ENCODE results near the gene ZDHHC23. TPM values are rescaled to one million over a fixed set of nuclear protein-coding genes. Genes with fewer than 3 reads are reported as not detected.

Gene ZDHHC23
- total RNA-seq, 2 experiments from 2014 or later: 5.4 TPM

DNA sequence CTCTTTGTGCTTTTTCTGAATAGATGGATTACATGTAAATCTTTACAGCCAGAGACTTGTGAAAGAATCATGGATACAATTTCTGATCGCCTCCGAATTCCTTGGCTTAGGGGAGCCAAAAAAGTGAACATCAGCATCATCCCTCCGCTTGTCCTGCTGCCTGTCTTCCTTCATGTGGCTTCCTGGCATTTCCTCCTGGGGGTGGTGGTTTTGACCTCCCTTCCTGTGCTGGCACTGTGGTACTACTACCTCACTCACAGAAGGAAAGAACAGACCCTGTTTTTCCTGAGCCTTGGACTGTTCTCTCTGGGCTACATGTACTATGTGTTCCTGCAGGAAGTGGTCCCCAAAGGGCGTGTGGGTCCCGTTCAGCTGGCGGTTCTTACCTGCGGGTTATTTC lies 5.9 kb downstream of the ZDHHC23 start:
- no peak for DNase-seq
- H3K36me3 Mint-ChIP-seq (ENCODE audit: low read depth): peaks cover 12% of the 10 kb centered on the region
- CTCF ChIA-PET: no interaction called here
- intact Hi-C loops (cut with micrococcal nuclease): no loop called here
- H3K27ac Mint-ChIP-seq: no peak overlapping the region
- H3K27me3 Mint-ChIP-seq (ENCODE audit: low read depth): peaks cover 5% of the 10 kb centered on the region
- H3K4me1 Mint-ChIP-seq (ENCODE audit: low read depth): peaks cover 16% of the 10 kb centered on the region
- H3K9me3 Mint-ChIP-seq: no peaks in the 10 kb centered on the region
- H3K4me3 Mint-ChIP-seq: no peak overlapping the region

GRCh38 chr3:113954091-113954685 lies 6.4 kb downstream of the ZDHHC23 start:
- no peak overlapping the region for H3K27ac Mint-ChIP-seq
- DNase-seq: no peak
- CTCF ChIA-PET: no interaction called here
- intact Hi-C loops (cut with micrococcal nuclease): no loop called here
- peaks cover 12% of the 10 kb centered on the region for H3K36me3 Mint-ChIP-seq (ENCODE audit: low read depth)
- no peak overlapping the region for H3K4me3 Mint-ChIP-seq
- H3K4me1 Mint-ChIP-seq (ENCODE audit: low read depth): peaks cover 12% of the 10 kb centered on the region
- H3K9me3 Mint-ChIP-seq: no peaks in the 10 kb centered on the region
- peaks cover 5% of the 10 kb centered on the region for H3K27me3 Mint-ChIP-seq (ENCODE audit: low read depth)

DNA sequence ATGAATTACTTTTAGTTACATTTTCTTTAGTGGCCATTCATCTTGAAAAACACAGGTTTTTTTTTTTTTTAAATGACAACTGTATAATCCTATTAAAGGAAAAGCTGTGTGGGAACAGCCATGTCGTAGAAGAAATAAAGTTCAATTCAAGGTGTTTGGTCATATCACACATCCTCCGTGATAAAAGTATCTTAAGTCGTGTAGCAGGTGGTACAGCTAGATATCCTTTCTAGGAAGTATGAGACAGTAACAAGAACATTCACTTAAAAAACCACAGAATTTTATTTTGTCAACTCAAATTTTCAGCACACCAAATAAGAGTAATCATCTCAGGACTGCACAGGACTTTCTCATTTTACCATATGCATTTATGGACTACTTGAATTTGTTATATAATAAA lies 16.1 kb downstream of the ZDHHC23 start:
- CTCF ChIA-PET: no interaction called here
- Mint-ChIP-seq H3K36me3 (ENCODE audit: low read depth) (peaks cover 3% of the 10 kb centered on the region), H3K9me3 (no peaks in the 10 kb centered on the region), H3K27ac (no peak overlapping the region), H3K4me1 (ENCODE audit: low read depth) (peaks cover 7% of the 10 kb centered on the region), H3K4me3 (no peak overlapping the region), H3K27me3 (ENCODE audit: low read depth) (no peaks in the 10 kb centered on the region)
- DNase-seq: no peak
- intact Hi-C loops (cut with micrococcal nuclease): no loop called here

- Mint-ChIP-seq H3K9me3 (peaks cover under 1% of the 10 kb centered on the region), H3K27me3 (ENCODE audit: low read depth) (no peaks in the 10 kb centered on the region), H3K36me3 (ENCODE audit: low read depth) (no peaks in the 10 kb centered on the region), H3K4me3 (no peak overlapping the region), H3K4me1 (ENCODE audit: low read depth) (peaks cover 7% of the 10 kb centered on the region), H3K27ac (no peak overlapping the region)
- CTCF ChIA-PET: no interaction called here
- intact Hi-C loops (cut with micrococcal nuclease): no loop called here
- DNase-seq: no peak
Observed at GRCh38 chr3:113966172-113966571, 18.4 kb downstream of the ZDHHC23 start.

DNA sequence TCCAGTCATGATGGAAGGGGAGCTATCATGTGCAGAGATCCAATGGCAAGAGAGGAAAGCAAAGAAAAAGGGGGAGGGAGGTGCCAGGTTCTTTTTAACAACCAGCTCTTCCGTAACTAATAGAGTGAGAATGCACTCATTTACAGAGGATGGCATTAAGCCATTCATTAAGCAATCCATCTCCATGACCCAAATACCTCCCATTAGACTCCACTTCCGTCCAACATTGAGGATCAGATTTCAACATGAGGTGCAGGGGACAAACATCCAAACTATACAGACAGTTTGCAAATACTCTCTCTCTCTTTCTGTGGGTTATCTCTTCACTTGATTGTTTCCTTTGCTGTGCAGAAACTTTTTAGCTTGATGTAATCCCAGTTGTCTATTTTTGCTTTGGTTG lies 21.2 kb downstream of the ZDHHC23 start:
- CTCF ChIA-PET: no interaction called here
- Mint-ChIP-seq H3K4me1 (ENCODE audit: low read depth) (peaks cover 5% of the 10 kb centered on the region), H3K9me3 (peaks cover 20% of the 10 kb centered on the region), H3K27ac (no peak overlapping the region), H3K27me3 (ENCODE audit: low read depth) (no peaks in the 10 kb centered on the region), H3K4me3 (no peak overlapping the region), H3K36me3 (ENCODE audit: low read depth) (peaks cover 9% of the 10 kb centered on the region)
- intact Hi-C loops (cut with micrococcal nuclease): no loop called here
- DNase-seq: no peak

GRCh38 chr3:113977822-113978221 lies 30.0 kb downstream of the ZDHHC23 start:
- Mint-ChIP-seq H3K27me3 (ENCODE audit: low read depth) (no peaks in the 10 kb centered on the region), H3K27ac (no peak overlapping the region), H3K9me3 (peaks cover 15% of the 10 kb centered on the region), H3K36me3 (ENCODE audit: low read depth) (peaks cover 38% of the 10 kb centered on the region), H3K4me3 (no peak overlapping the region), H3K4me1 (ENCODE audit: low read depth) (no peaks in the 10 kb centered on the region)
- intact Hi-C loops (cut with micrococcal nuclease): no loop called here
- CTCF ChIA-PET: no interaction called here
- no peak for DNase-seq

DNA sequence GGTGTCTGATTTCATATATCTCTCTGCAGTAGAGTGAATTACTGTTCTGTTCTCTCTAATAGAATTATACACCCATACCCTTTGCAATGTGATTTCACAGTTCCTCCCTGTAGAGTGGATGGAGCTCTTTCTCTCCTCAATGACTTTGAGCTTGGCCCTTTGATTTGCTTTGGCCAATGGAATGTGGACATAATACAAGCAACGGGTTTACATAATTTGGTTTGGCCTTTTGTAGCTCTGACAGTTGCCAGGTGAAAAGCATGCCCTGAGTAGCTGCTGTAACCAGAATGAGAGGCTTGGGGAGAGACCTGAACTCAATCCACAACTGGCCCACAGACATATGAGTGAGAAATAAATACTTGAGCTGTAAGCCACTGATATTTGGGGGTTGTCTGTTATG lies 32.1 kb downstream of the ZDHHC23 start:
- no peaks in the 10 kb centered on the region for H3K27me3 Mint-ChIP-seq (ENCODE audit: low read depth)
- CTCF ChIA-PET: no interaction called here

DNA sequence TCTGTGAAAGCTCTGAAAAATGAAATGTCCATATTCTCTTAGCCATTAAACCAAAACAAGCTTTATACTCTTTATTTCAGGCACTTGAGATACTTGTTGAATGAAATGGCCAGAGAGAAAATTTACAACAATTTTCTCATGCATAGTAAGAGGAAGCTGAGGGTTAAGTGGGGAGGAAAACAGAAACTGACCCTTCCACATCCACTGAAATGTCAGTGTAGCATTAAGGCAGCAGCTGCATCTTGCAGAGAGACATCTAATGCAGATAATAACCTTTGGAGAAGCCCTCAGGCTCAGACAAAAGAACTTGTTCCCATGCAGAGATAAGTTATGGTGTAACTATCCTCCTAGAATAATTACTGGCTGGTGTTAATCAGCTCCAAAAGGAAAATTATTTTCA lies 34.0 kb downstream of the ZDHHC23 start:
- no peaks in the 10 kb centered on the region for H3K9me3 Mint-ChIP-seq
- H3K4me1 Mint-ChIP-seq (ENCODE audit: low read depth): no peaks in the 10 kb centered on the region
- H3K27ac Mint-ChIP-seq: no peak overlapping the region
- CTCF ChIA-PET: no interaction called here
- peaks cover 22% of the 10 kb centered on the region for H3K36me3 Mint-ChIP-seq (ENCODE audit: low read depth)
- H3K4me3 Mint-ChIP-seq: no peak overlapping the region
- intact Hi-C loops (cut with micrococcal nuclease): no loop called here
- H3K27me3 Mint-ChIP-seq (ENCODE audit: low read depth): no peaks in the 10 kb centered on the region
- no peak for DNase-seq

More for the DNA sequence above, 32.1 kb downstream of the ZDHHC23 start:
- Mint-ChIP-seq H3K4me3 (no peak overlapping the region), H3K27ac (no peak overlapping the region), H3K9me3 (no peaks in the 10 kb centered on the region), H3K4me1 (ENCODE audit: low read depth) (no peaks in the 10 kb centered on the region), H3K36me3 (ENCODE audit: low read depth) (peaks cover 21% of the 10 kb centered on the region)
- intact Hi-C loops (cut with micrococcal nuclease): no loop called here
- no peak for DNase-seq

DNA sequence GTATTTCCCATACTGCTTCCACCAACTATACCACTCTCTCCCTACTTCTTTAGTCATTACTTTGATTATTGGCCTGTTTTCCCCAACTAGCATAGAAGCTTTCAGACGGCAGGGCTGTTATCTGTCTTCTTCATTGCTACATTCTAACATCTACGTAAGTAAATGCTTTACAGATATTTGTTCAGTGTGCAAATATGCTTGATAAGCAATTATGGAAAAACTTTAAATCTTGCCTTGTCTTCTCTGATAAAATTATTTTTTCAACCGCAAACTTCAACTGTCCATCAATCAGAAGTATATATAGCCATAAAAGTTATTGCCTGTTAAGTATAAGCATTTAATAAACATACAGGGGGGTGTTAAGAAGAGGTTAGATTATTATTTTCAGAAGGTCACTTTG lies 35.7 kb downstream of the ZDHHC23 start:
- no peak overlapping the region for H3K27ac Mint-ChIP-seq
- no peaks in the 10 kb centered on the region for H3K9me3 Mint-ChIP-seq
- CTCF ChIA-PET: no interaction called here
- no peaks in the 10 kb centered on the region for H3K4me1 Mint-ChIP-seq (ENCODE audit: low read depth)
- H3K27me3 Mint-ChIP-seq (ENCODE audit: low read depth): no peaks in the 10 kb centered on the region
- H3K36me3 Mint-ChIP-seq (ENCODE audit: low read depth): peaks cover 20% of the 10 kb centered on the region
- DNase-seq: no peak
- H3K4me3 Mint-ChIP-seq: no peak overlapping the region
- intact Hi-C loops (cut with micrococcal nuclease): no loop called here

- CTCF ChIA-PET: interaction anchor here (1.0 kb wide), 1 partner anchor 141 kb away, joined by 3 read pairs; no protein-coding TSS in a partner anchor
- intact Hi-C loops (cut with micrococcal nuclease): no loop called here
- Mint-ChIP-seq H3K36me3 (ENCODE audit: low read depth) (peaks cover 11% of the 10 kb centered on the region), H3K27me3 (ENCODE audit: low read depth) (no peaks in the 10 kb centered on the region), H3K4me3 (no peak overlapping the region), H3K4me1 (ENCODE audit: low read depth) (no peaks in the 10 kb centered on the region), H3K27ac (no peak overlapping the region), H3K9me3 (no peaks in the 10 kb centered on the region)
- no peak for DNase-seq
Observed at GRCh38 chr3:113985541-113985940, 37.7 kb downstream of the ZDHHC23 start.

DNA sequence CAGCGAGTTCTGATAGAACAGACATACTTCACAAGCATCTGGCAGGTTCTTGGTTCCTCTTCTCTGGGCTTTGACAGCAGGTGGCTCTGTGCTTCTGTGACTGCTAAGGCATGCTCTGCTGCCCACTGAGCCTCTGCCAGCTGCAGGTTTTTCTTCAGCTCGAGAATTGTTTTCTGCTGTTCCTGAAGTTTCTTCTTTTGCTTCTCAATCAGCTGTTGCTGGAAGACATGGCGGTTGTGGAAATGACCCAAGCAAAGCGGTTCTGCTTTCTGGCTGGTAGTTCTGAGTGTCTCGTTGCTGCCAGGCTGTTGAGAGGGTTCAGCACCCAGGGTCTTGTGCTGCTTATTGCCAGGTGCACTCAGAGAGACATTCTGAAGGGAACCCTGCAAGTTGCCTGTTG lies 57.7 kb downstream of the ZDHHC23 start:
- no peaks in the 10 kb centered on the region for H3K9me3 Mint-ChIP-seq

DNA sequence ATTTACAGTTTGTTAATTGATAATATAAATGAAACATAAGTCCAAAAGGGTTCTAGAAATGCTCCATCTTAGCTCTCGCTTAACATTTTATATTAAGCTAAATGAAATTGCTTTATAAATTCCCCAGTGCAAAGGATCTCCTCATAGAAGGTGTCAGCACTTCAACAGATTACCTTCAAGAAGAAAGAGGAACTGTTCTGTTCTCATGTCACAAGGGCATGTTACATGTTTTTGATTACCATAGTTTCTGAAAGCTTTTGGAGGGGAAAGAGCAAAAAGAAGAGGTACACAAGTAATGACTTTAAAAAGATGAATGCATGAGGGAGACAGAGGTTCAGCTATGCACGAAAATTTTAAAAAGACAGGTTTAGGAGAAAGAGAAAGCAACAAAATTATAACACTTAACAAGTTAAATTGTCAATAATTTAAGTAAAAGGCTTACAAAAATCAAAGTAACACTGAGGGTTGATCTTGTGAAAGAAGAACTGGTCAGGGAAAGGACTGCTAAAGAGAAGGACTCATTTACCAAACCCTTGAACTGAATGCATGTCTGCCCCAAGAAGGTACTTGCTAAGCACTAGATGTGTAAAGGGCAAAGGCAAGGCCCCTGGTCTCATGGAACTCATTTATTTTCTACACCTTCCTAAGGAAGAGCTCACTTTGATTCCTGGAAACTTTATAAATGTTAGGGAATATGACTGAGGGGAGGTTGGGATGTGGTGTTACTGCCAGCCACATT lies 63.4 kb downstream of the ZDHHC23 start:
- Mint-ChIP-seq H3K27me3 (ENCODE audit: low read depth) (no peaks in the 10 kb centered on the region), H3K27ac (no peak overlapping the region), H3K9me3 (no peaks in the 10 kb centered on the region), H3K4me3 (no peak overlapping the region), H3K4me1 (ENCODE audit: low read depth) (no peaks in the 10 kb centered on the region), H3K36me3 (ENCODE audit: low read depth) (no peaks in the 10 kb centered on the region)
- intact Hi-C loops (cut with micrococcal nuclease): no loop called here
- no peak for DNase-seq
- CTCF ChIA-PET: no interaction called here

More for the DNA sequence above, 57.7 kb downstream of the ZDHHC23 start:
- H3K27ac Mint-ChIP-seq: no peak overlapping the region
- intact Hi-C loops (cut with micrococcal nuclease): no loop called here
- DNase-seq: no peak
- H3K4me1 Mint-ChIP-seq (ENCODE audit: low read depth): no peaks in the 10 kb centered on the region
- CTCF ChIA-PET: no interaction called here
- H3K4me3 Mint-ChIP-seq: no peak overlapping the region
- H3K27me3 Mint-ChIP-seq (ENCODE audit: low read depth): no peaks in the 10 kb centered on the region
- peaks cover 9% of the 10 kb centered on the region for H3K36me3 Mint-ChIP-seq (ENCODE audit: low read depth)
